ENCODE measurements around the gene PLEKHM3.

Gene PLEKHM3

GRCh38 chr2:208001924-208002323 is 23.4 kb downstream of the PLEKHM3 start:
- Histone ChIP-seq H3K4me3 (ENCODE audit: low read depth, low read length) (no peak overlapping the region), H3K36me3 (ENCODE audit: control insufficient read depth in 2 of 2, insufficient read depth in 1 of 2, low read length in 2 of 2) (peaks cover 0 to 18% of the 10 kb centered on the region in 2 experiments; a peak in 1 of 3 replicates), H3K4me1 (ENCODE audit: control insufficient read depth, insufficient read depth, low read length) (no peaks in the 10 kb centered on the region), H3K9me3 (ENCODE audit: control insufficient read depth, insufficient read depth, low read depth, low read length) (no peaks in the 10 kb centered on the region), H3K27ac (ENCODE audit: extremely low read depth, low read depth, low read length) (no peak overlapping the region)
- TF ChIP-seq ZEB2 (tag by site-specific recombination; IDR thresholded peaks at IDR 0.05) (no peak), ZNF350 (tag by site-specific recombination; IDR thresholded peaks at IDR 0.05) (no peak), ZNF221 (tag by site-specific recombination; IDR thresholded peaks at IDR 0.05; ENCODE audit: borderline replicate concordance) (no peak), ZNF549 (tag by site-specific recombination; IDR thresholded peaks at IDR 0.05) (no peak), ZNF707 (tag by site-specific recombination; IDR thresholded peaks at IDR 0.05) (no peak), ZNF561 (tag by site-specific recombination; IDR thresholded peaks at IDR 0.05; ENCODE audit: borderline replicate concordance) (no peak), ZBTB44 (tag by site-specific recombination; IDR thresholded peaks at IDR 0.05) (no peak), KLF8 (tag by site-specific recombination; IDR thresholded peaks at IDR 0.05) (no peak), ZNF623 (tag by site-specific recombination; IDR thresholded peaks at IDR 0.05) (no peak), ATF2 (tag by site-specific recombination; IDR thresholded peaks at IDR 0.05; ENCODE audit: low read depth) (no peak), ZNF114 (tag by site-specific recombination; IDR thresholded peaks at IDR 0.05) (no peak), ZSCAN4 (tag by site-specific recombination; IDR thresholded peaks at IDR 0.05) (no peak), ZFP3 (tag by site-specific recombination; IDR thresholded peaks at IDR 0.05; ENCODE audit: low read depth) (no peak), ZNF274 (IDR thresholded peaks at IDR 0.05; ENCODE audit: low read length) (no peak), ZNF274 (tag by site-specific recombination; IDR thresholded peaks at IDR 0.05; ENCODE audit: borderline replicate concordance) (no peak), ZNF645 (tag by site-specific recombination; IDR thresholded peaks at IDR 0.05) (no peak), ZNF626 (tag by site-specific recombination; IDR thresholded peaks at IDR 0.05) (no peak), ZNF449 (tag by site-specific recombination; IDR thresholded peaks at IDR 0.05) (no peak), ZNF133 (tag by site-specific recombination; IDR thresholded peaks at IDR 0.05) (no peak), ZNF558 (tag by site-specific recombination; IDR thresholded peaks at IDR 0.05) (no peak), ZNF335 (tag by site-specific recombination; conservative IDR thresholded peaks at IDR 0.05) (no peak)
- ChIA-PET CTCF (interaction anchor here (0.6 kb wide), 1 partner anchor 10 kb away, joined by 3 read pairs; no protein-coding TSS in a partner anchor), POLR2A (no interaction called here)
